ENCODE measurements around the gene TSPAN6.

GRCh38 chrX:100647739-100648138 is 11.1 kb upstream of the TSPAN6 start:
- no peak for TF ChIP-seq POLR2A (IDR thresholded peaks at IDR 0.05)
- TF ChIP-seq, protein P1, sequence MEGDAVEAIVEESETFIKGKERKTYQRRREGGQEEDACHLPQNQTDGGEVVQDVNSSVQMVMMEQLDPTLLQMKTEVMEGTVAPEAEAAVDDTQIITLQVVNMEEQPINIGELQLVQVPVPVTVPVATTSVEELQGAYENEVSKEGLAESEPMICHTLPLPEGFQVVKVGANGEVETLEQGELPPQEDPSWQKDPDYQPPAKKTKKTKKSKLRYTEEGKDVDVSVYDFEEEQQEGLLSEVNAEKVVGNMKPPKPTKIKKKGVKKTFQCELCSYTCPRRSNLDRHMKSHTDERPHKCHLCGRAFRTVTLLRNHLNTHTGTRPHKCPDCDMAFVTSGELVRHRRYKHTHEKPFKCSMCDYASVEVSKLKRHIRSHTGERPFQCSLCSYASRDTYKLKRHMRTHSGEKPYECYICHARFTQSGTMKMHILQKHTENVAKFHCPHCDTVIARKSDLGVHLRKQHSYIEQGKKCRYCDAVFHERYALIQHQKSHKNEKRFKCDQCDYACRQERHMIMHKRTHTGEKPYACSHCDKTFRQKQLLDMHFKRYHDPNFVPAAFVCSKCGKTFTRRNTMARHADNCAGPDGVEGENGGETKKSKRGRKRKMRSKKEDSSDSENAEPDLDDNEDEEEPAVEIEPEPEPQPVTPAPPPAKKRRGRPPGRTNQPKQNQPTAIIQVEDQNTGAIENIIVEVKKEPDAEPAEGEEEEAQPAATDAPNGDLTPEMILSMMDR (IDR thresholded peaks at IDR 0.05): no peak
